HCT116 (cell line): ENCODE results near the gene LORICRIN. TPM values are rescaled to one million over a fixed set of nuclear protein-coding genes. Genes with fewer than 3 reads are reported as not detected.

Source experiments
- ATAC-seq: fragments of 200-7000 bp; cut with Tn5 transposase; 2 replicates; pipeline ENCODE4 v1.9.1; 2020; ENCODE audit warnings: mild to moderate bottlenecking, moderate library complexity
- BruUV-seq: library from RNA; stranded (reverse); fragments of 400-500 nt; replicated peaks from 2 replicates; lab custom pipeline; 2021; lab: Mats Ljungman, UMichigan
- CTCF ChIA-PET: fragments of 300-600 bp; sonication (Branson Sonifier 250); formaldehyde crosslinking; loops from one replicate; lab custom pipeline; 2021; ENCODE audit warnings: antibody characterized with exemption; lab: Charles Lee
- POLR2A ChIA-PET: fragments of 300-600, 350-600 bp; sonication (Branson Sonifier 250); formaldehyde crosslinking; loops from one replicate; lab custom pipeline; 2021; ENCODE audit warnings: antibody characterized with exemption; lab: Charles Lee
- RAD21 ChIA-PET, 2 experiments: fragments of 300-600 bp; sonication (Branson Sonifier 250); formaldehyde crosslinking; loops; one replicate each; lab custom pipeline; 2023; ENCODE audit warnings: low total read pairs in 2 of 2; ENCODE audit not compliant: uncharacterized antibody in 2 of 2, unreplicated experiment in 2 of 2, low non-redundant PET in 1 of 2; lab: Charles Lee
- DNase-seq: peaks from one replicate; pipeline ENCODE4 v3.0.0-alpha.2; 2010; ENCODE audit warnings: low read depth, low spot score
- H2AFZ ChIP-seq: fragments of 200-600 bp; shearing (Covaris generic), sonication (generic); 2 replicates; pipeline ENCODE4 v1.6.1; 2017; ENCODE audit warnings: low read depth, mixed run types, mixed read lengths, antibody characterized with exemption, low read length; ENCODE audit not compliant: poor library complexity, severe bottlenecking
- H3K27ac ChIP-seq: 2 replicates; pipeline ENCODE4 v1.5.1; 2012; ENCODE audit warnings: low read depth, low read length
- H3K27me3 ChIP-seq: fragments of 200-600 bp; sonication (generic); 2 replicates; pipeline ENCODE4 v1.6.1; 2016; ENCODE audit warnings: mixed run types, low read length, mixed read lengths; ENCODE audit not compliant: insufficient read depth
- H3K36me3 ChIP-seq, 2 experiments: fragments of 200-500 bp in 1 of 2; fragments of 200-600 bp in 1 of 2; sonication (Bioruptor generic) in 1 of 2; sonication (generic) in 1 of 2; 2 replicates each; pipeline versions ENCODE4 v1.5.1 to v1.6.1; 2014 to 2016; ENCODE audit warnings: low read length in 2 of 2, inconsistent platforms in 1 of 2, mixed read lengths in 1 of 2, mixed run types in 1 of 2; ENCODE audit not compliant: insufficient read depth in 2 of 2, control insufficient read depth in 1 of 2
- H3K4me1 ChIP-seq, 2 experiments: fragments of 200-600 bp in 1 of 2; sonication (generic) in 1 of 2; 2 replicates each; pipeline versions ENCODE4 v1.5.1 to v1.6.1; 2012 to 2017; ENCODE audit warnings: low read length in 2 of 2, inconsistent platforms in 1 of 2, mild to moderate bottlenecking in 1 of 2, mixed read lengths in 1 of 2, mixed run types in 1 of 2, moderate library complexity in 1 of 2; ENCODE audit not compliant: insufficient read depth in 2 of 2, control insufficient read depth in 1 of 2
- H3K4me2 ChIP-seq: fragments of 200-600 bp; sonication (generic); 2 replicates; pipeline ENCODE4 v1.6.1; 2017; ENCODE audit warnings: mixed run types, low read length, mixed read lengths
- H3K4me3 ChIP-seq, 2 experiments: fragments of 200-600 bp in 1 of 2; sonication (generic) in 1 of 2; replicated peaks in 1 of 2; 2 replicates each; pipeline ENCODE4 v1.5.1; 2011 to 2016; ENCODE audit warnings: low read length in 2 of 2, control low read depth in 1 of 2, low read depth in 1 of 2, mild to moderate bottlenecking in 1 of 2, mixed read lengths in 1 of 2, mixed run types in 1 of 2
- H3K79me2 ChIP-seq: fragments of 200-600 bp; sonication (generic); 2 replicates; pipeline ENCODE4 v1.6.1; 2017; ENCODE audit warnings: mild to moderate bottlenecking, mixed run types, low read length, moderate library complexity, mixed read lengths; ENCODE audit not compliant: insufficient read depth
- H3K9ac ChIP-seq: fragments of 200-600 bp; sonication (generic); 2 replicates; pipeline ENCODE4 v1.6.1; 2016; ENCODE audit warnings: low read length, mixed read lengths
- H3K9me2 ChIP-seq: fragments of 200-600 bp; sonication (generic), shearing (Covaris generic); 2 replicates; pipeline ENCODE4 v1.6.1; 2017; ENCODE audit warnings: mixed run types, mild to moderate bottlenecking, moderate library complexity; ENCODE audit not compliant: insufficient read depth
- H3K9me3 ChIP-seq, 2 experiments: fragments of 200-500 bp in 1 of 2; fragments of 200-600 bp in 1 of 2; sonication (Bioruptor generic) in 1 of 2; sonication (generic) in 1 of 2; 2 replicates each; pipeline ENCODE4 v1.6.1; 2014 to 2017; ENCODE audit warnings: low read length in 2 of 2, mixed read lengths in 2 of 2, inconsistent platforms in 1 of 2, low read depth in 1 of 2, mild to moderate bottlenecking in 1 of 2, mixed run types in 1 of 2, moderate library complexity in 1 of 2; ENCODE audit not compliant: control insufficient read depth in 1 of 2, insufficient read depth in 1 of 2
- H4K20me1 ChIP-seq: fragments of 200-600 bp; sonication (generic), shearing (Covaris generic); 2 replicates; pipeline ENCODE4 v1.6.1; 2017; ENCODE audit warnings: mixed run types, mild to moderate bottlenecking, moderate library complexity; ENCODE audit not compliant: insufficient read depth
- CEBPB ChIP-seq: IDR thresholded peaks from 2 replicates; pipeline ENCODE4 v1.6.1; 2012; ENCODE audit warnings: low read depth
- EGR1 ChIP-seq: IDR thresholded peaks from 2 replicates; pipeline ENCODE4 v1.6.1; 2012; ENCODE audit warnings: low read depth
- ELF1 ChIP-seq: IDR thresholded peaks from 2 replicates; pipeline ENCODE4 v1.6.1; 2012; ENCODE audit warnings: low read depth, borderline replicate concordance
- EZH2phosphoT487 ChIP-seq: fragments of 200-600 bp; IDR thresholded peaks from 2 replicates; pipeline ENCODE4 v1.6.1; 2018; ENCODE audit warnings: antibody characterized with exemption, borderline replicate concordance
- JUND ChIP-seq: IDR thresholded peaks from 2 replicates; pipeline ENCODE4 v1.6.1; 2012
- MAX ChIP-seq: IDR thresholded peaks from 2 replicates; pipeline ENCODE4 v1.6.1; 2012
- POLR2A ChIP-seq: IDR thresholded peaks from 2 replicates; pipeline ENCODE4 v1.7.0; 2011; ENCODE audit warnings: borderline replicate concordance; ENCODE audit not compliant: insufficient read depth, insufficient read length; ENCODE audit errors: extremely low read depth
- POLR2AphosphoS5 ChIP-seq: IDR thresholded peaks from 2 replicates; pipeline ENCODE4 v1.6.1; 2011; ENCODE audit warnings: mild to moderate bottlenecking, low read depth, low read length, moderate library complexity
- REST ChIP-seq: IDR thresholded peaks from 2 replicates; pipeline ENCODE4 v1.6.1; 2012; ENCODE audit warnings: low read depth
- SIN3A ChIP-seq: IDR thresholded peaks from 2 replicates; pipeline ENCODE4 v1.6.1; 2012; ENCODE audit warnings: low read depth
- SP1 ChIP-seq: IDR thresholded peaks from 2 replicates; pipeline ENCODE4 v1.6.1; 2012; ENCODE audit warnings: low read depth
- SRF ChIP-seq: IDR thresholded peaks from 2 replicates; pipeline ENCODE4 v1.6.1; 2012; ENCODE audit warnings: low read depth
- TCF7L2 ChIP-seq: IDR thresholded peaks from 2 replicates; pipeline ENCODE4 v1.7.0; 2011; ENCODE audit warnings: borderline replicate concordance, inconsistent platforms; ENCODE audit not compliant: insufficient read depth, insufficient read length; ENCODE audit errors: extremely low read depth
- YY1 ChIP-seq: IDR thresholded peaks from 2 replicates; pipeline ENCODE4 v1.6.1; 2011; ENCODE audit warnings: low read length, low read depth, moderate library complexity, mild to moderate bottlenecking; ENCODE audit not compliant: insufficient replicate concordance; ENCODE audit errors: extremely low read depth
- ZFX ChIP-seq: fragments of 450-650 bp; IDR thresholded peaks from 2 replicates; pipeline ENCODE4 v1.6.1; 2017
- intact Hi-C: fragments of 100-400 bp; cut with micrococcal nuclease; formaldehyde crosslinking; loops from 2 replicates; pipeline ENCODE4 v1.10.0; 2022
- total RNA-seq: library from RNA; stranded (reverse); gene quantifications from one replicate; pipeline ENCODE4 v1.2.1, GENCODE V29; 2021; ENCODE audit not compliant: unreplicated experiment
- TF ChIP-seq, protein P1 (sequence below): IDR thresholded peaks from 2 replicates; pipeline ENCODE4 v1.6.1; 2012

Gene LORICRIN
- total RNA-seq, 1 experiment from 2014 or later = not detected

GRCh38 chr1:153248176-153248879 lies 11.2 kb upstream of the LORICRIN start:
- Histone ChIP-seq H3K9ac (no peak overlapping the region), H3K4me3 (no peak overlapping the region), H3K27ac (no peak overlapping the region), H3K9me2 (no peaks in the 10 kb centered on the region), H3K9me3 (no peaks in the 10 kb centered on the region; a peak in 1 of 4 replicates), H3K79me2 (no peaks in the 10 kb centered on the region), H3K4me2 (no peak overlapping the region), H3K4me1 (no peaks in the 10 kb centered on the region), H3K27me3 (peaks cover 58% of the 10 kb centered on the region), H2AFZ (no peak overlapping the region), H3K36me3 (no peaks in the 10 kb centered on the region), H4K20me1 (no peaks in the 10 kb centered on the region)
- no TSS peak for BruUV-seq
- RAD21 ChIA-PET = no interaction called here
- POLR2A ChIA-PET = no interaction called here
- CTCF ChIA-PET = no interaction called here
- intact Hi-C loops = no loop called here
- TF ChIP-seq EGR1 (no peak), EZH2phosphoT487 (no peak), ELF1 (no peak), TCF7L2 (no peak), ZFX (no peak), SP1 (no peak), SRF (no peak), MAX (no peak), REST (no peak), SIN3A (no peak), JUND (no peak), CEBPB (no peak), POLR2A (no peak), YY1 (no peak), POLR2AphosphoS5 (no peak)
- TF ChIP-seq, protein P1, sequence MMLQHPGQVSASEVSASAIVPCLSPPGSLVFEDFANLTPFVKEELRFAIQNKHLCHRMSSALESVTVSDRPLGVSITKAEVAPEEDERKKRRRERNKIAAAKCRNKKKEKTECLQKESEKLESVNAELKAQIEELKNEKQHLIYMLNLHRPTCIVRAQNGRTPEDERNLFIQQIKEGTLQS = no peak
- no peak for DNase-seq
- no peak for ATAC-seq
